WTC11 (cell line): ENCODE measurements around the gene PRKN.

Experiments used
- ATF3 ChIP-seq: sonication (generic); formaldehyde crosslinking; conservative IDR thresholded peaks from 2 replicates; pipeline ENCODE4 v1.8.1; 2022; ENCODE audit warnings: mild to moderate bottlenecking, missing genetic modification reagents
- CREM ChIP-seq: sonication (generic); formaldehyde crosslinking; IDR thresholded peaks from 2 replicates; pipeline ENCODE4 v1.8.1; 2022; ENCODE audit warnings: mild to moderate bottlenecking, missing genetic modification reagents, moderate library complexity
- CTCF ChIP-seq: fragments of 200-600 bp; IDR thresholded peaks from 2 replicates; pipeline ENCODE4 v1.8.0; 2022; ENCODE audit warnings: antibody characterized with exemption
- E2F4 ChIP-seq: sonication (generic); formaldehyde crosslinking; IDR thresholded peaks from 2 replicates; pipeline ENCODE4 v1.8.1; 2022; ENCODE audit warnings: low read depth, mild to moderate bottlenecking, moderate library complexity, missing genetic modification reagents, borderline replicate concordance
- JUN ChIP-seq: sonication (generic); formaldehyde crosslinking; IDR thresholded peaks from 2 replicates; pipeline ENCODE4 v1.8.0; 2023; ENCODE audit warnings: mild to moderate bottlenecking, missing genetic modification reagents
- NR3C1 ChIP-seq: sonication (generic); formaldehyde crosslinking; conservative IDR thresholded peaks from 2 replicates; pipeline ENCODE4 v1.8.1; 2023; ENCODE audit warnings: low read depth, mild to moderate bottlenecking, missing genetic modification reagents
- SMAD3 ChIP-seq: sonication (generic); formaldehyde crosslinking; IDR thresholded peaks from 2 replicates; pipeline ENCODE4 v1.8.0; 2022; ENCODE audit warnings: missing genetic modification reagents, mild to moderate bottlenecking, borderline replicate concordance
- SP1 ChIP-seq: sonication (generic); formaldehyde crosslinking; conservative IDR thresholded peaks from 2 replicates; pipeline ENCODE4 v1.8.1; 2022; ENCODE audit warnings: missing genetic modification reagents
- TEAD4 ChIP-seq: sonication (generic); formaldehyde crosslinking; IDR thresholded peaks from 2 replicates; pipeline ENCODE4 v1.8.0; 2022; ENCODE audit warnings: mild to moderate bottlenecking, missing genetic modification reagents
- ZNF425 ChIP-seq: fragments of 250-450 bp; sonication (Bioruptor Pico); conservative IDR thresholded peaks from 2 replicates; pipeline ENCODE4 v1.9.0; 2021; ENCODE audit warnings: mild to moderate bottlenecking

- TF ChIP-seq SMAD3 (no peak), CTCF (no peak), ZNF425 (no peak), E2F4 (CRISPR knock-in tag) (no peak), ATF3 (CRISPR knock-in tag) (no peak), CREM (CRISPR knock-in tag) (no peak), SP1 (CRISPR knock-in tag) (no peak), NR3C1 (CRISPR knock-in tag) (no peak), TEAD4 (CRISPR knock-in tag) (no peak), JUN (CRISPR knock-in tag) (no peak)
Observed at GRCh38 chr6:162637317-162637716, 90.2 kb downstream of the PRKN start.
